ENCODE results near the gene NXNL2.

The NXNL2 gene

GRCh38 chr9:88578121-88579049 lies 43.4 kb downstream of the NXNL2 start:
- peak; percentile 87 for DNase-seq (ENCODE audit: low spot score)

- no peak for DNase-seq (ENCODE audit: low spot score)
Observed at GRCh38 chr9:88579050-88579715, 44.2 kb downstream of the NXNL2 start.

- DNase-seq (ENCODE audit: low spot score) = no peak
Observed at GRCh38 chr9:88580961-88581360, 46.0 kb downstream of the NXNL2 start.

GRCh38 chr9:88583901-88584596 lies 49.1 kb downstream of the NXNL2 start:
- peak; percentile 33 for DNase-seq (ENCODE audit: low spot score)

GRCh38 chr9:88585426-88585825 lies 50.4 kb downstream of the NXNL2 start:
- no peak for DNase-seq (ENCODE audit: low spot score)

- no peak for DNase-seq (ENCODE audit: low spot score)
Observed at GRCh38 chr9:88586452-88586851, 51.5 kb downstream of the NXNL2 start.

- no peak for DNase-seq (ENCODE audit: low spot score)
Observed at GRCh38 chr9:88587182-88587581, 52.2 kb downstream of the NXNL2 start.

- DNase-seq (ENCODE audit: low spot score) = no peak
Observed at GRCh38 chr9:88587885-88588649, 53.1 kb downstream of the NXNL2 start.

- DNase-seq (ENCODE audit: low spot score) = no peak
Observed at GRCh38 chr9:88589656-88590055, 54.7 kb downstream of the NXNL2 start.

GRCh38 chr9:88590558-88591146 lies 55.7 kb downstream of the NXNL2 start:
- DNase-seq (ENCODE audit: low spot score) = no peak

- peak; percentile 48 for DNase-seq (ENCODE audit: low spot score)
Observed at GRCh38 chr9:88593537-88594185, 58.7 kb downstream of the NXNL2 start.

Measured in COLO829 (cell line).